IMR-90 (cell line): ENCODE results near the gene KATNAL2. TPM values are rescaled to one million over a fixed set of nuclear protein-coding genes. Genes with fewer than 3 reads are reported as not detected.

ENCODE experiments used
- ATAC-seq: fragments of 200-7000 bp; cut with Tn5 transposase; 2 replicates; pipeline ENCODE4 v1.9.1; 2020; ENCODE audit warnings: low read depth, mild to moderate bottlenecking, moderate library complexity
- BruUV-seq: library from RNA; stranded (reverse); fragments of 400-500 nt; replicated peaks from 2 replicates; lab custom pipeline; 2021; lab: Mats Ljungman, UMichigan
- CTCF ChIA-PET: fragments of 300-600 bp; formaldehyde crosslinking; extraction: SDS; loops from one replicate; lab custom pipeline; 2021; ENCODE audit warnings: antibody characterized with exemption; lab: Yijun Ruan, JAX
- POLR2A ChIA-PET: fragments of 300-600 bp; sonication (Branson Sonifier 250); formaldehyde crosslinking; loops from one replicate; lab custom pipeline; 2022; ENCODE audit warnings: antibody characterized with exemption; ENCODE audit not compliant: unreplicated experiment; lab: Charles Lee
- DNase-seq: peaks from one replicate; pipeline ENCODE4 v3.0.0; 2013
- H2AFZ ChIP-seq: replicated peaks from 2 replicates; pipeline ENCODE3; 2013; ENCODE audit warnings: low read length, mild to moderate bottlenecking; ENCODE audit not compliant: poor library complexity
- H2AK5ac ChIP-seq: 2 replicates; pipeline ENCODE4 v1.6.1; 2013; ENCODE audit warnings: low read depth, low read length, inconsistent platforms
- H2AK9ac ChIP-seq: replicated peaks from 2 replicates; pipeline ENCODE3; 2013; ENCODE audit warnings: mild to moderate bottlenecking, low read depth, low read length, moderate library complexity; ENCODE audit not compliant: poor library complexity
- H2BK120ac ChIP-seq: 2 replicates; pipeline ENCODE4 v1.6.1; 2013; ENCODE audit warnings: low read depth, low read length, inconsistent platforms
- H2BK15ac ChIP-seq: 3 replicates; pipeline ENCODE4 v1.6.1; 2013; ENCODE audit warnings: low read depth, low read length, inconsistent platforms
- H2BK20ac ChIP-seq: 2 replicates; pipeline ENCODE4 v1.6.1; 2013; ENCODE audit warnings: low read depth, mild to moderate bottlenecking, inconsistent platforms, low read length, moderate library complexity
- H2BK5ac ChIP-seq: 2 replicates; pipeline ENCODE4 v1.6.1; 2013; ENCODE audit warnings: mild to moderate bottlenecking, low read depth, low read length, inconsistent platforms; ENCODE audit not compliant: poor library complexity, severe bottlenecking
- H3K14ac ChIP-seq: replicated peaks from 2 replicates; pipeline ENCODE4 v1.6.1; 2013; ENCODE audit warnings: low read depth, low read length, inconsistent platforms
- H3K18ac ChIP-seq: 2 replicates; pipeline ENCODE4 v1.6.1; 2013; ENCODE audit warnings: low read depth, low read length, control low read depth
- H3K23ac ChIP-seq: 2 replicates; pipeline ENCODE4 v1.6.1; 2013; ENCODE audit warnings: low read depth, low read length, inconsistent platforms
- H3K27ac ChIP-seq: 2 replicates; pipeline ENCODE4 v1.5.1; 2013; ENCODE audit warnings: mild to moderate bottlenecking, control low read depth, low read length; ENCODE audit not compliant: insufficient read depth
- H3K27me3 ChIP-seq: 2 replicates; pipeline ENCODE4 v1.6.1; 2013; ENCODE audit warnings: low read length; ENCODE audit not compliant: control insufficient read depth, insufficient read depth
- H3K36me3 ChIP-seq: 2 replicates; pipeline ENCODE4 v1.6.1; 2013; ENCODE audit warnings: low read length, mixed read lengths; ENCODE audit not compliant: control insufficient read depth, insufficient read depth
- H3K4ac ChIP-seq: 2 replicates; pipeline ENCODE4 v1.6.1; 2013; ENCODE audit warnings: low read depth, low read length, inconsistent platforms
- H3K4me1 ChIP-seq: 2 replicates; pipeline ENCODE4 v1.6.1; 2013; ENCODE audit warnings: low read length, mixed read lengths; ENCODE audit not compliant: control insufficient read depth, insufficient read depth
- H3K4me2 ChIP-seq: 2 replicates; pipeline ENCODE4 v1.6.1; 2013; ENCODE audit warnings: low read depth, mild to moderate bottlenecking, control low read depth, low read length, moderate library complexity
- H3K4me3 ChIP-seq: 2 replicates; pipeline ENCODE4 v1.5.1; 2013; ENCODE audit warnings: low read depth, mild to moderate bottlenecking, control low read depth, low read length, moderate library complexity; ENCODE audit not compliant: insufficient read depth
- H3K56ac ChIP-seq: 2 replicates; pipeline ENCODE4 v1.6.1; 2013; ENCODE audit warnings: low read length, inconsistent platforms; ENCODE audit not compliant: insufficient read depth; ENCODE audit errors: extremely low read depth
- H3K79me1 ChIP-seq, 2 experiments: 2 replicates each; pipeline ENCODE4 v1.6.1; 2013; ENCODE audit warnings: low read length in 2 of 2, inconsistent platforms in 1 of 2, low read depth in 1 of 2
- H3K9ac ChIP-seq: 2 replicates; pipeline ENCODE4 v1.6.1; 2013; ENCODE audit warnings: low read depth, low read length, control low read depth
- H3K9me1 ChIP-seq: 2 replicates; pipeline ENCODE4 v1.6.1; 2013; ENCODE audit warnings: low read length, inconsistent platforms; ENCODE audit not compliant: insufficient read depth
- H3K9me3 ChIP-seq: 2 replicates; pipeline ENCODE4 v1.6.1; 2013; ENCODE audit warnings: low read length; ENCODE audit not compliant: control insufficient read depth, insufficient read depth
- H4K20me1 ChIP-seq: 2 replicates; pipeline ENCODE4 v1.6.1; 2013; ENCODE audit warnings: low read length, inconsistent platforms; ENCODE audit not compliant: insufficient read depth
- H4K5ac ChIP-seq: 2 replicates; pipeline ENCODE4 v1.6.1; 2013; ENCODE audit warnings: mild to moderate bottlenecking, low read depth, low read length, control low read depth
- H4K8ac ChIP-seq, 2 experiments: 2 replicates each; pipeline ENCODE4 v1.6.1; 2013; ENCODE audit warnings: low read depth in 2 of 2, low read length in 2 of 2, control low read depth in 1 of 2, inconsistent platforms in 1 of 2
- H4K91ac ChIP-seq: 2 replicates; pipeline ENCODE4 v1.6.1; 2013; ENCODE audit warnings: low read depth, low read length, inconsistent platforms; ENCODE audit not compliant: insufficient read depth
- BHLHE40 ChIP-seq: fragments of 150-350 bp; IDR thresholded peaks from 2 replicates; pipeline ENCODE4 v1.6.1; 2016; ENCODE audit warnings: mild to moderate bottlenecking, low read depth, low read length
- CEBPB ChIP-seq: IDR thresholded peaks from 2 replicates; pipeline ENCODE4 v1.6.1; 2012; ENCODE audit warnings: low read depth, low read length, improper control_type of control experiment
- CTCF ChIP-seq: conservative IDR thresholded peaks from 2 replicates; pipeline ENCODE4 v1.5.1; 2012; ENCODE audit warnings: mild to moderate bottlenecking, low read depth, low read length, improper control_type of control experiment
- FOS ChIP-seq: fragments of 150-350 bp; IDR thresholded peaks from 2 replicates; pipeline ENCODE4 v1.6.1; 2016; ENCODE audit warnings: low read depth, low read length
- MAFK ChIP-seq: IDR thresholded peaks from 2 replicates; pipeline ENCODE4 v1.6.1; 2012; ENCODE audit warnings: low read depth, low read length, improper control_type of control experiment
- NFE2L2 ChIP-seq: fragments of 150-350 bp; IDR thresholded peaks from 2 replicates; pipeline ENCODE4 v1.6.1; 2016; ENCODE audit warnings: low read depth, mild to moderate bottlenecking, low read length
- SMC3 ChIP-seq: fragments of 150-350 bp; IDR thresholded peaks from 2 replicates; pipeline ENCODE4 v1.6.1; 2016; ENCODE audit warnings: low read depth, mild to moderate bottlenecking, antibody characterized with exemption, low read length, moderate library complexity
- USF2 ChIP-seq: fragments of 150-350 bp; IDR thresholded peaks from 2 replicates; pipeline ENCODE4 v1.6.1; 2017; ENCODE audit warnings: mild to moderate bottlenecking, antibody characterized with exemption, low read length, low read depth
- WGBS, 2 experiments: methylation state at CpG; one replicate each; pipeline versions ENCODE4 v1.1.5 to v1.1.7; 2013; ENCODE audit warnings: missing lambda C conversion rate in 2 of 2; ENCODE audit not compliant: insufficient read length in 1 of 2; ENCODE audit errors: extremely low coverage in 2 of 2; 5-methylcytosine and 5-hydroxymethylcytosine counted together
- dilution Hi-C: fragments of 300-500 bp; cut with HindIII; formaldehyde crosslinking; loops from one replicate; pipeline ENCODE4 v1.14.3; 2018; ENCODE audit warnings: low sequenced_read_pairs; ENCODE audit not compliant: unreplicated experiment
- in situ Hi-C: fragments of 300-500 bp; cut with MboI; formaldehyde crosslinking; loops from 3 replicates; pipeline ENCODE4 v1.14.3; 2019; ENCODE audit warnings: low sequenced_read_pairs, inconsistent platforms, mixed read lengths
- intact Hi-C: fragments of 100-400 bp; cut with micrococcal nuclease; formaldehyde crosslinking; loops from 2 replicates; pipeline ENCODE4 v1.10.0; 2022
- polyA plus RNA-seq, 3 experiments: library from polyadenylated mRNA; depleted of rRNA; stranded (reverse); fragments of >200 nt; gene quantifications; 2 replicates each; pipeline ENCODE4 v1.2.3, GENCODE V29; 2012; ENCODE audit warnings: low replicate concordance in 1 of 3
- total RNA-seq: library from RNA; depleted of rRNA; stranded (reverse); fragments of >200 nt; gene quantifications from 2 replicates; pipeline ENCODE4 v1.2.3, GENCODE V29; 2012

The KATNAL2 gene
- total and polyA plus RNA-seq, 2 of the 4 experiments (the other 2 are of a cell fraction), result 0.90 to 2.3 TPM

- peak overlapping the region; percentile 66 for H4K5ac ChIP-seq
- dilution Hi-C loops, result no loop called here
- H3K9me1 ChIP-seq, result peaks cover 9% of the 10 kb centered on the region
- H3K36me3 ChIP-seq, result peaks cover 2% of the 10 kb centered on the region; the same call in 1 of the 2 replicates
- peaks cover 10 to 49% of the 10 kb centered on the region in 2 experiments for H3K79me1 ChIP-seq
- in situ Hi-C loops, result no loop called here
- peak overlapping the region; percentile 80 for H4K91ac ChIP-seq
- peak overlapping the region; percentile 96 for H3K14ac ChIP-seq
- no peaks in the 10 kb centered on the region for H3K27me3 ChIP-seq
- H2BK5ac ChIP-seq, result peak overlapping the region; percentile 74
- H4K20me1 ChIP-seq, result no peaks in the 10 kb centered on the region
- no peaks in the 10 kb centered on the region for H3K9me3 ChIP-seq
- peak overlapping the region; percentile 77 for H3K4me3 ChIP-seq
- H2AK9ac ChIP-seq, result peak overlapping the region; percentile 87
- no peak overlapping the region; the same call in 2 of the 3 replicates for H2BK15ac ChIP-seq
- H3K56ac ChIP-seq, result peak overlapping the region; percentile 90
- peak overlapping the region; percentile 94 to 99 for H4K8ac ChIP-seq
- ATAC-seq (no peak; the same call in 1 of the 2 replicates), DNase-seq (peak; percentile 2)
- H3K4me2 ChIP-seq, result peak overlapping the region; percentile 78
- H3K18ac ChIP-seq, result peak overlapping the region; percentile 17; the same call in 1 of the 2 replicates
- peak overlapping the region; percentile 87 for H3K9ac ChIP-seq
- peaks cover 5% of the 10 kb centered on the region for H3K4me1 ChIP-seq
- 0 out of 2 replicates have a peak overlapping the region, but pooled peaks have one; percentile 51 for H2BK120ac ChIP-seq
- H2AFZ ChIP-seq, result peak overlapping the region; percentile 98
- POLR2A ChIA-PET, result interaction anchor here (0.5 kb wide), 1 partner anchor 264 kb away, joined by 3 read pairs; no protein-coding TSS in a partner anchor
- no TSS peak for BruUV-seq
- intact Hi-C loops, result loop anchor here (1.0 kb wide), 2 partner anchors 26 to 38 kb away; no protein-coding TSS in a partner anchor
- H2AK5ac ChIP-seq, result peak overlapping the region; percentile 90
- TF ChIP-seq BHLHE40 (no peak), USF2 (no peak), CEBPB (no peak), FOS (no peak), NFE2L2 (no peak), SMC3 (no peak), MAFK (no peak), CTCF (no peak)
- 28% methylated on average over 7 of the region's 12 CpGs; no CpG with 5 or more reads in 1 of the 2 experiments for WGBS, 2 experiments
- H2BK20ac ChIP-seq, result no peak overlapping the region
- peak overlapping the region; percentile 87 for H3K27ac ChIP-seq
- peak overlapping the region; percentile 96 for H3K23ac ChIP-seq
- CTCF ChIA-PET, result interaction anchor here (0.6 to 1.2 kb wide), 2 partner anchors 35 to 100 kb away, joined by 3 to 6 read pairs; no protein-coding TSS in a partner anchor
- peak overlapping the region; percentile 94 for H3K4ac ChIP-seq
Observed at GRCh38 chr18:47149457-47150028, 232.1 kb downstream of the KATNAL2 start.
